HepG2 (cell line): ENCODE measurements around the gene BBS4.

Experiments used
- CTCF ChIP-seq: sonication (generic); formaldehyde crosslinking; IDR thresholded peaks from 2 replicates; pipeline ENCODE4 v1.5.0; 2020; ENCODE audit warnings: mild to moderate bottlenecking, missing genetic modification reagents, moderate library complexity
- FOXA3 ChIP-seq: IDR thresholded peaks from 2 replicates; pipeline ENCODE4 v1.6.1; 2016; ENCODE audit warnings: missing genetic modification reagents, missing compliant biosample characterization
- MAFK ChIP-seq, 2 experiments: IDR thresholded peaks in 1 of 2; conservative IDR thresholded peaks in 1 of 2; 2 replicates each; pipeline ENCODE4 v1.6.1; 2011; ENCODE audit warnings: improper control_type of control experiment in 2 of 2, low read length in 2 of 2
- PAX8 ChIP-seq: sonication (generic); formaldehyde crosslinking; IDR thresholded peaks from 2 replicates; pipeline ENCODE4 v1.8.0; 2022; ENCODE audit warnings: mild to moderate bottlenecking, missing genetic modification reagents, borderline replicate concordance
- POLR2A ChIP-seq, 2 experiments: IDR thresholded peaks; 2 replicates each; pipeline ENCODE4 v1.6.1; 2011; ENCODE audit warnings: low read depth in 2 of 2, low read length in 2 of 2, mild to moderate bottlenecking in 1 of 2, moderate library complexity in 1 of 2; ENCODE audit not compliant: insufficient read depth in 1 of 2
- PRDM10 ChIP-seq: sonication (generic); formaldehyde crosslinking; IDR thresholded peaks from 2 replicates; pipeline ENCODE4 v1.4.0; 2020; ENCODE audit warnings: low read depth, missing genetic modification reagents
- PRDM15 ChIP-seq: sonication (generic); formaldehyde crosslinking; IDR thresholded peaks from 2 replicates; pipeline ENCODE4 v1.4.0; 2020; ENCODE audit warnings: missing genetic modification reagents
- RBM39 ChIP-seq: fragments of 200-400 bp; formaldehyde crosslinking; IDR thresholded peaks from one replicate; pipeline ENCODE4 v1.6.1; 2018; ENCODE audit warnings: antibody characterized with exemption, mild to moderate bottlenecking, low read depth, low read length; ENCODE audit not compliant: poor library complexity, severe bottlenecking
- REST ChIP-seq, 2 experiments: IDR thresholded peaks; 2 replicates each; pipeline ENCODE4 v1.6.1; 2011 to 2012; ENCODE audit warnings: low read length in 2 of 2, borderline replicate concordance in 1 of 2, low read depth in 1 of 2, mild to moderate bottlenecking in 1 of 2, moderate library complexity in 1 of 2
- ZNF407 ChIP-seq: sonication (generic); formaldehyde crosslinking; IDR thresholded peaks from one replicate; pipeline ENCODE4 v1.5.1; 2020; ENCODE audit warnings: mild to moderate bottlenecking, missing genetic modification reagents; ENCODE audit errors: not compliant biosample characterization
- ZNF781 ChIP-seq: sonication (generic); formaldehyde crosslinking; IDR thresholded peaks from 2 replicates; pipeline ENCODE4 v1.5.1; 2020; ENCODE audit warnings: borderline replicate concordance, mild to moderate bottlenecking, missing genetic modification reagents; ENCODE audit errors: not compliant biosample characterization

GRCh38 chr15:72688697-72689096 is 2.7 kb downstream of the BBS4 start:
- TF ChIP-seq RBM39 (no peak), PAX8 (no peak), CTCF (CRISPR knock-in tag) (no peak), POLR2A (IDR thresholded peaks at IDR 0.05; ENCODE audit: insufficient read depth in 1 of 2, low read depth in 2 of 2, low read length in 2 of 2) (no peak), FOXA3 (CRISPR knock-in tag) (no peak), ZNF407 (no peak), PRDM15 (CRISPR knock-in tag) (no peak), MAFK (conservative IDR thresholded peaks at IDR 0.05 in 1 of 2, IDR thresholded peaks at IDR 0.05 in 1 of 2; ENCODE audit: low read length in 2 of 2) (no peak), REST (IDR thresholded peaks at IDR 0.05; ENCODE audit: borderline replicate concordance in 1 of 2, low read depth in 1 of 2, low read length in 2 of 2) (no peak), PRDM10 (CRISPR knock-in tag) (no peak), ZNF781 (CRISPR knock-in tag) (no peak)
